Uterus (tissue), 4 donors: ENCODE results near the gene AAR2. TPM values are rescaled to one million over a fixed set of nuclear protein-coding genes. Genes with fewer than 3 reads are reported as not detected.

Experiments
- DNase-seq, 2 donors: peaks; one replicate each; pipeline ENCODE4 v3.0.0-alpha.2; 2019 to 2020
- H3K27ac ChIP-seq, 2 donors: fragments of 200-600 bp; sonication (generic); 1 replicate in 1 of 2; 2 replicates in 1 of 2; pipeline ENCODE4 v1.5.1; 2016 to 2018
- H3K27me3 ChIP-seq, 2 donors: fragments of 200-600 bp; sonication (generic); one replicate each; pipeline ENCODE4 v1.5.1; 2018 to 2019; ENCODE audit warnings: control low read depth in 1 of 2
- H3K36me3 ChIP-seq, 2 donors: fragments of 200-600 bp; sonication (generic); one replicate each; pipeline ENCODE4 v1.5.1; 2019; ENCODE audit warnings: control low read depth in 1 of 2
- H3K4me1 ChIP-seq, 2 donors: fragments of 200-600 bp; sonication (generic); one replicate each; pipeline ENCODE4 v1.5.1; 2018 to 2019; ENCODE audit warnings: control low read depth in 1 of 2
- H3K4me3 ChIP-seq, 2 donors: fragments of 200-600 bp; sonication (generic); 1 replicate in 1 of 2; 2 replicates in 1 of 2; pipeline ENCODE4 v1.5.1; 2018 to 2019; ENCODE audit warnings: mild to moderate bottlenecking in 1 of 2
- H3K9me3 ChIP-seq, 2 donors: fragments of 200-600 bp; sonication (generic); one replicate each; pipeline ENCODE4 v1.5.1; 2019; ENCODE audit warnings: control low read depth in 1 of 2
- CTCF ChIP-seq, 4 experiments: fragments of 200-600 bp in 2 of 4; fragments of 450-650 bp in 2 of 4; sonication (generic) in 2 of 4; IDR thresholded peaks; one replicate each; pipeline ENCODE4 v1.5.1; 2016 to 2019; ENCODE audit warnings: antibody characterized with exemption in 4 of 4, mild to moderate bottlenecking in 2 of 4, moderate library complexity in 1 of 4
- POLR2A ChIP-seq, 2 donors: fragments of 450-650 bp; IDR thresholded peaks; one replicate each; pipeline ENCODE4 v1.6.1; 2016; ENCODE audit warnings: antibody characterized with exemption in 2 of 2, mild to moderate bottlenecking in 1 of 2, moderate library complexity in 1 of 2
- intact Hi-C: fragments of 100-400 bp; cut with DNase I; formaldehyde crosslinking; loops from one replicate; pipeline ENCODE4 v1.15.1; 2023; ENCODE audit warnings: low total_unique reads
- total RNA-seq, 4 donors: library from RNA; depleted of rRNA in 3 of 4; stranded (reverse); fragments of >200 nt in 3 of 4; gene quantifications; one replicate each; pipeline versions ENCODE4 v1.1.0 to v1.2.4, GENCODE V29; 2014 to 2023
- donor health status: DM: yes; HTN: yes; CAD: no.

The AAR2 gene
- total RNA-seq, 4 donors from 2014 or later = 20.9 to 33.3 (median 25.2) TPM

- Histone ChIP-seq H3K4me1 (no peaks in the 10 kb centered on the region), H3K9me3 (no peaks in the 10 kb centered on the region), H3K27ac (no peak overlapping the region), H3K27me3 (no peaks in the 10 kb centered on the region), H3K4me3 (no peak overlapping the region), H3K36me3 (no peaks in the 10 kb centered on the region)
- intact Hi-C loops = no loop called here
- no peak for DNase-seq
- TF ChIP-seq CTCF (IDR thresholded peaks at IDR 0.05) (no peak), POLR2A (IDR thresholded peaks at IDR 0.05) (no peak)
These were observed 6.3 kb upstream of the AAR2 start for GRCh38 chr20:36230019-36230418.

GRCh38 chr20:36231331-36231730 is 4.9 kb upstream of the AAR2 start:
- no peak overlapping the region for H3K27ac ChIP-seq
- no peaks in the 10 kb centered on the region for H3K27me3 ChIP-seq
- no peaks in the 10 kb centered on the region for H3K9me3 ChIP-seq
- peaks cover 0 to 4% of the 10 kb centered on the region in 2 donors for H3K4me1 ChIP-seq
- no peak overlapping the region for H3K4me3 ChIP-seq
- H3K36me3 ChIP-seq = no peaks in the 10 kb centered on the region
- TF ChIP-seq CTCF (IDR thresholded peaks at IDR 0.05) = no peak
- no peak for TF ChIP-seq POLR2A (IDR thresholded peaks at IDR 0.05)
- intact Hi-C loops = no loop called here
- DNase-seq = no peak

- Histone ChIP-seq H3K27me3 (no peaks in the 10 kb centered on the region), H3K36me3 (no peaks in the 10 kb centered on the region), H3K27ac (no peak overlapping the region), H3K4me3 (no peak overlapping the region), H3K4me1 (peaks cover 4 to 5% of the 10 kb centered on the region in 2 donors), H3K9me3 (no peaks in the 10 kb centered on the region)
- TF ChIP-seq CTCF (IDR thresholded peaks at IDR 0.05) (no peak), POLR2A (IDR thresholded peaks at IDR 0.05) (no peak)
- DNase-seq = no peak
- intact Hi-C loops = no loop called here
These were observed 1.4 kb upstream of the AAR2 start for GRCh38 chr20:36234771-36235320.

GRCh38 chr20:36236786-36237121 is 476 bp downstream of the AAR2 start:
- TF ChIP-seq POLR2A (IDR thresholded peaks at IDR 0.05) (no peak), CTCF (IDR thresholded peaks at IDR 0.05) (no peak)
- H3K27me3 ChIP-seq = no peaks in the 10 kb centered on the region
- peaks cover 4 to 5% of the 10 kb centered on the region in 2 donors for H3K4me1 ChIP-seq
- H3K27ac ChIP-seq = peak overlapping the region; percentile 53 to 73
- no peaks in the 10 kb centered on the region for H3K36me3 ChIP-seq
- intact Hi-C loops = no loop called here
- no peaks in the 10 kb centered on the region for H3K9me3 ChIP-seq
- peak overlapping the region; percentile 73 to 81 for H3K4me3 ChIP-seq
- DNase-seq = no peak

GRCh38 chr20:36237477-36237876 is 1.2 kb downstream of the AAR2 start:
- TF ChIP-seq CTCF (IDR thresholded peaks at IDR 0.05) (no peak), POLR2A (IDR thresholded peaks at IDR 0.05) (no peak)
- H3K27me3 ChIP-seq = no peaks in the 10 kb centered on the region
- intact Hi-C loops = no loop called here
- peaks cover 4 to 5% of the 10 kb centered on the region in 2 donors for H3K4me1 ChIP-seq
- H3K4me3 ChIP-seq = peak overlapping the region; percentile 73 to 81
- no peaks in the 10 kb centered on the region for H3K9me3 ChIP-seq
- H3K27ac ChIP-seq = no peak overlapping the region
- no peaks in the 10 kb centered on the region for H3K36me3 ChIP-seq
- DNase-seq = no peak
